Measurements from ENCODE around the gene GREB1. TPM values are rescaled to one million over a fixed set of nuclear protein-coding genes. Genes with fewer than 3 reads are reported as not detected.

The GREB1 gene
- total and polyA plus RNA-seq, 2 experiments from 2014 or later = 12.0 to 35.0 TPM

DNA sequence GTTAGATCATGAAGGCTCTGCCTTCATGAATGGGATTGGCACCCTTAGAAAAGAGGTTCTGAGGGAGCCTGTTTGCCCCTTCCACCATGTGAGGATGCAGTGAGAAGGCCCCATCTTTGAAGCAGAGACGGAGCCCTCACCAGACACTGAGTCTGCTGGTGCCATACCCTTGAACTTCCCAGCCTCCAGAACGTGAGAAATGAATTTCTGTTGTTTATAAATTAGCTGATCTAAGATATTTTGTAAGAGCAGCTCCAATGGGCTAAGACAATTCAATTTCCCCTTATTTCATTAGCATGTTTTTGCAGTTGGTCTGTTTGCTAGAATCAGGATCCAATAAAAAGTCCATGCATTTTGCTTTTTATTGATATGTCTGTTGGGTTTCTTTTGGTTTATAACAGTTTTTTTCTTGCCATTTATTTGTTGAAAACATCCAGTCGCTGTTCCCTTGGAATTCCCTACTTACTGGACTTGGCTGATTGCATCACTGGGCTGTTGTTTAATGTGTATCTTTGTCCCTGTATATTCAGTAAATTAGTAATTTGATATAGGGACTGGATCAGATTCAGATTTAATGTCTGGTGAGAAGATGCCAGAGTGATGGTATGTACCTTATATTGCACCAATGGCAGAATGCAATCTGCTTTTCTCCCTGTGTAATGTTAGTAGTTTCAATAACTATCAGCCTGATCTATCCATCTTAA lies 24.0 kb upstream of the GREB1 start:
- DNase-seq (ENCODE audit: low spot score) (no peak), ATAC-seq (no peak)
- peaks cover 7% of the 10 kb centered on the region; the same call in 1 of the 2 replicates for H3K9me2 ChIP-seq (ENCODE audit: insufficient read depth)
- H3K4me1 Mint-ChIP-seq = peaks cover 25% of the 10 kb centered on the region
- peaks cover 3% of the 10 kb centered on the region; the same call in 1 of the 2 replicates for H4K20me1 ChIP-seq (replicated peaks; ENCODE audit: insufficient read depth)
- no peaks in the 10 kb centered on the region for H3K9me3 Mint-ChIP-seq
- no peaks in the 10 kb centered on the region for H3K27me3 ChIP-seq (ENCODE audit: insufficient read depth)
- no peak overlapping the region for H3K4me3 ChIP-seq
- peaks cover 3% of the 10 kb centered on the region for H3K27me3 Mint-ChIP-seq (ENCODE audit: insufficient read depth, low read depth, poor library complexity)
- H3F3A ChIP-seq (replicated peaks; ENCODE audit: low read depth) = no peaks in the 10 kb centered on the region
- peaks cover 27% of the 10 kb centered on the region for H3K4me1 ChIP-seq (ENCODE audit: insufficient read depth)
- H3K27ac Mint-ChIP-seq = no peak overlapping the region
- no peak overlapping the region for H3K4me3 Mint-ChIP-seq
- H3K4me2 ChIP-seq = no peak overlapping the region
- peaks cover 3% of the 10 kb centered on the region; the same call in 2 of the 3 replicates for H3K36me3 Mint-ChIP-seq (ENCODE audit: low read depth)
- no peak overlapping the region for H3K27ac ChIP-seq (ENCODE audit: low read depth)
- H2AFZ ChIP-seq = no peak overlapping the region
- peaks cover 72% of the 10 kb centered on the region for H3K79me2 ChIP-seq (replicated peaks; ENCODE audit: insufficient read depth)
- TF ChIP-seq EZH2phosphoT487 (IDR thresholded peaks at IDR 0.05; ENCODE audit: unreplicated experiment) (no peak), REST (IDR thresholded peaks at IDR 0.05; ENCODE audit: unreplicated experiment) (no peak), CREB1 (CRISPR knock-in tag; IDR thresholded peaks at IDR 0.05; ENCODE audit: low read depth) (no peak), ZNF114 (CRISPR knock-in tag; IDR thresholded peaks at IDR 0.05) (no peak), NANOG (IDR thresholded peaks at IDR 0.05; ENCODE audit: borderline replicate concordance) (no peak), STAT1 (IDR thresholded peaks at IDR 0.05; ENCODE audit: unreplicated experiment) (no peak), ETS1 (IDR thresholded peaks at IDR 0.05) (no peak), EZH2 (IDR thresholded peaks at IDR 0.05; ENCODE audit: low read depth, unreplicated experiment) (no peak), ZNF331 (CRISPR knock-in tag; IDR thresholded peaks at IDR 0.05; ENCODE audit: low read depth) (no peak), POLR2AphosphoS5 (IDR thresholded peaks at IDR 0.05; ENCODE audit: low read depth) (no peak), JUNB (IDR thresholded peaks at IDR 0.05; ENCODE audit: unreplicated experiment) (no peak)
- TF ChIP-seq, protein P1, sequence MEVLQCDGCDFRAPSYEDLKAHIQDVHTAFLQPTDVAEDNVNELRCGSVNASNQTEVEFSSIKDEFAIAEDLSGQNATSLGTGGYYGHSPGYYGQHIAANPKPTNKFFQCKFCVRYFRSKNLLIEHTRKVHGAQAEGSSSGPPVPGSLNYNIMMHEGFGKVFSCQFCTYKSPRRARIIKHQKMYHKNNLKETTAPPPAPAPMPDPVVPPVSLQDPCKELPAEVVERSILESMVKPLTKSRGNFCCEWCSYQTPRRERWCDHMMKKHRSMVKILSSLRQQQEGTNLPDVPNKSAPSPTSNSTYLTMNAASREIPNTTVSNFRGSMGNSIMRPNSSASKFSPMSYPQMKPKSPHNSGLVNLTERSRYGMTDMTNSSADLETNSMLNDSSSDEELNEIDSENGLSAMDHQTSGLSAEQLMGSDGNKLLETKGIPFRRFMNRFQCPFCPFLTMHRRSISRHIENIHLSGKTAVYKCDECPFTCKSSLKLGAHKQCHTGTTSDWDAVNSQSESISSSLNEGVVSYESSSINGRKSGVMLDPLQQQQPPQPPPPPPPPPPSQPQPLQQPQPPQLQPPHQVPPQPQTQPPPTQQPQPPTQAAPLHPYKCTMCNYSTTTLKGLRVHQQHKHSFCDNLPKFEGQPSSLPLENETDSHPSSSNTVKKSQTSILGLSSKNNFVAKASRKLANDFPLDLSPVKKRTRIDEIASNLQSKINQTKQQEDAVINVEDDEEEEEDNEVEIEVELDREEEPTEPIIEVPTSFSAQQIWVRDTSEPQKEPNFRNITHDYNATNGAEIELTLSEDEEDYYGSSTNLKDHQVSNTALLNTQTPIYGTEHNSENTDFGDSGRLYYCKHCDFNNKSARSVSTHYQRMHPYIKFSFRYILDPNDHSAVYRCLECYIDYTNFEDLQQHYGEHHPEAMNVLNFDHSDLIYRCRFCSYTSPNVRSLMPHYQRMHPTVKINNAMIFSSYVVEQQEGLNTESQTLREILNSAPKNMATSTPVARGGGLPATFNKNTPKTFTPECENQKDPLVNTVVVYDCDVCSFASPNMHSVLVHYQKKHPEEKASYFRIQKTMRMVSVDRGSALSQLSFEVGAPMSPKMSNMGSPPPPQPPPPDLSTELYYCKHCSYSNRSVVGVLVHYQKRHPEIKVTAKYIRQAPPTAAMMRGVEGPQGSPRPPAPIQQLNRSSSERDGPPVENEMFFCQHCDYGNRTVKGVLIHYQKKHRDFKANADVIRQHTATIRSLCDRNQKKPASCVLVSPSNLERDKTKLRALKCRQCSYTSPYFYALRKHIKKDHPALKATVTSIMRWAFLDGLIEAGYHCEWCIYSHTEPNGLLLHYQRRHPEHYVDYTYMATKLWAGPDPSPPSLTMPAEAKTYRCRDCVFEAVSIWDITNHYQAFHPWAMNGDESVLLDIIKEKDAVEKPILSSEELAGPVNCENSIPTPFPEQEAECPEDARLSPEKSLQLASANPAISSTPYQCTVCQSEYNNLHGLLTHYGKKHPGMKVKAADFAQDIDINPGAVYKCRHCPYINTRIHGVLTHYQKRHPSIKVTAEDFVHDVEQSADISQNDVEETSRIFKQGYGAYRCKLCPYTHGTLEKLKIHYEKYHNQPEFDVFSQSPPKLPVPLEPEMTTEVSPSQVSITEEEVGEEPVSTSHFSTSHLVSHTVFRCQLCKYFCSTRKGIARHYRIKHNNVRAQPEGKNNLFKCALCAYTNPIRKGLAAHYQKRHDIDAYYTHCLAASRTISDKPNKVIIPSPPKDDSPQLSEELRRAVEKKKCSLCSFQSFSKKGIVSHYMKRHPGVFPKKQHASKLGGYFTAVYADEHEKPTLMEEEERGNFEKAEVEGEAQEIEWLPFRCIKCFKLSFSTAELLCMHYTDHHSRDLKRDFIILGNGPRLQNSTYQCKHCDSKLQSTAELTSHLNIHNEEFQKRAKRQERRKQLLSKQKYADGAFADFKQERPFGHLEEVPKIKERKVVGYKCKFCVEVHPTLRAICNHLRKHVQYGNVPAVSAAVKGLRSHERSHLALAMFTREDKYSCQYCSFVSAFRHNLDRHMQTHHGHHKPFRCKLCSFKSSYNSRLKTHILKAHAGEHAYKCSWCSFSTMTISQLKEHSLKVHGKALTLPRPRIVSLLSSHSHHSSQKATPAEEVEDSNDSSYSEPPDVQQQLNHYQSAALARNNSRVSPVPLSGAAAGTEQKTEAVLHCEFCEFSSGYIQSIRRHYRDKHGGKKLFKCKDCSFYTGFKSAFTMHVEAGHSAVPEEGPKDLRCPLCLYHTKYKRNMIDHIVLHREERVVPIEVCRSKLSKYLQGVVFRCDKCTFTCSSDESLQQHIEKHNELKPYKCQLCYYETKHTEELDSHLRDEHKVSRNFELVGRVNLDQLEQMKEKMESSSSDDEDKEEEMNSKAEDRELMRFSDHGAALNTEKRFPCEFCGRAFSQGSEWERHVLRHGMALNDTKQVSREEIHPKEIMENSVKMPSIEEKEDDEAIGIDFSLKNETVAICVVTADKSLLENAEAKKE (CRISPR knock-in tag; IDR thresholded peaks at IDR 0.05) = no peak
- TF ChIP-seq, protein P2, sequence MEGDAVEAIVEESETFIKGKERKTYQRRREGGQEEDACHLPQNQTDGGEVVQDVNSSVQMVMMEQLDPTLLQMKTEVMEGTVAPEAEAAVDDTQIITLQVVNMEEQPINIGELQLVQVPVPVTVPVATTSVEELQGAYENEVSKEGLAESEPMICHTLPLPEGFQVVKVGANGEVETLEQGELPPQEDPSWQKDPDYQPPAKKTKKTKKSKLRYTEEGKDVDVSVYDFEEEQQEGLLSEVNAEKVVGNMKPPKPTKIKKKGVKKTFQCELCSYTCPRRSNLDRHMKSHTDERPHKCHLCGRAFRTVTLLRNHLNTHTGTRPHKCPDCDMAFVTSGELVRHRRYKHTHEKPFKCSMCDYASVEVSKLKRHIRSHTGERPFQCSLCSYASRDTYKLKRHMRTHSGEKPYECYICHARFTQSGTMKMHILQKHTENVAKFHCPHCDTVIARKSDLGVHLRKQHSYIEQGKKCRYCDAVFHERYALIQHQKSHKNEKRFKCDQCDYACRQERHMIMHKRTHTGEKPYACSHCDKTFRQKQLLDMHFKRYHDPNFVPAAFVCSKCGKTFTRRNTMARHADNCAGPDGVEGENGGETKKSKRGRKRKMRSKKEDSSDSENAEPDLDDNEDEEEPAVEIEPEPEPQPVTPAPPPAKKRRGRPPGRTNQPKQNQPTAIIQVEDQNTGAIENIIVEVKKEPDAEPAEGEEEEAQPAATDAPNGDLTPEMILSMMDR (conservative IDR thresholded peaks at IDR 0.05; ENCODE audit: low read depth in 2 of 2) = no peak
- H3K36me3 ChIP-seq (ENCODE audit: insufficient read depth) = no peaks in the 10 kb centered on the region
